HG03469 (cell line): Measurements from ENCODE around the gene GSE1.

Source experiments
- ATAC-seq: cut with Tn5 transposase; IDR thresholded peaks from one replicate; pipeline ENCODE4 v1.9.1; 2021; ENCODE audit warnings: mild to moderate bottlenecking, moderate library complexity, moderate number of reproducible peaks; ENCODE audit not compliant: unreplicated experiment

GSE1 gene

DNA sequence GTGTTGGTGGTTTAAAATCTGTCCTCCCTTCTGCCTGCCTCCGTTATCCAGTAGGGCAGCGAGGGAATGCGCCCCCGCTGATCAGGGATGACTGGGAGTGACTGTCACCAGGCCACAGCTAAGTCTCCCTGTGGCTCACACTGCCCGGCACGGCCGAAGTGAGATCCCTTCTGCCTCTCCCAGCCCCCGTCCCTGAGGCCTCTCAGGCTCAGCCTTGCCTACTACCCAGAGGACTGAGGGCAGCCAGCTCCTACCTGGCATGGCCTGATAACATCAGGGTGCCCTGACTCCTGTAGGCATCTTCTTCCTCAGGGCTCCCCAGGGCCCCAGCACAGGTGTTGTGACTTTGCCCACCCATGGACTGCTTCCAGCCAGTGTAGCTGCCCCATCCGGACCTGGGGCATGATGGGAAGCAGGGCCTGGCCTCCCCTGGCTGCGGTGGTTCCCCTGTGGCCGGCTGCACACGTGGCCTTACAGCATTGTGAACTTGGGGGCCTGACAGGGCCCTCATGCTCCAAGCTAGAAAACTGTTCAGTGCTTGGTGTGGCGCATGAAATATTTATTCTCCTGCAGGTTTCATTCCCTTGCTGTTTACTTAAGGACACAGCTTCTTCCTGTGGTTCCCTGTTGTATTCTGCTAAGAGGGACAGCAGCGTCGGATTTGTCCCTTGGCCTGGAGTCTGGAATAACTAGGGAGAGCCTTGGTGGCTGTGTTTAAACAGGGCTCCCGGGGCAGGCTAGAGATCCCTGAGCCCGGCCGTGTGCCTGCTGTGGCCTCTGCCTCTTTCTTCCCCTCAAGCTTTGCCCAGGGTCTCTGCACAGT lies 45.6 kb downstream of the GSE1 start:
- ATAC-seq = no peak

- ATAC-seq = no peak
Observed at GRCh38 chr16:85659336-85659735, 46.2 kb downstream of the GSE1 start.

GRCh38 chr16:85659805-85660511 lies 46.8 kb downstream of the GSE1 start:
- no peak for ATAC-seq

DNA sequence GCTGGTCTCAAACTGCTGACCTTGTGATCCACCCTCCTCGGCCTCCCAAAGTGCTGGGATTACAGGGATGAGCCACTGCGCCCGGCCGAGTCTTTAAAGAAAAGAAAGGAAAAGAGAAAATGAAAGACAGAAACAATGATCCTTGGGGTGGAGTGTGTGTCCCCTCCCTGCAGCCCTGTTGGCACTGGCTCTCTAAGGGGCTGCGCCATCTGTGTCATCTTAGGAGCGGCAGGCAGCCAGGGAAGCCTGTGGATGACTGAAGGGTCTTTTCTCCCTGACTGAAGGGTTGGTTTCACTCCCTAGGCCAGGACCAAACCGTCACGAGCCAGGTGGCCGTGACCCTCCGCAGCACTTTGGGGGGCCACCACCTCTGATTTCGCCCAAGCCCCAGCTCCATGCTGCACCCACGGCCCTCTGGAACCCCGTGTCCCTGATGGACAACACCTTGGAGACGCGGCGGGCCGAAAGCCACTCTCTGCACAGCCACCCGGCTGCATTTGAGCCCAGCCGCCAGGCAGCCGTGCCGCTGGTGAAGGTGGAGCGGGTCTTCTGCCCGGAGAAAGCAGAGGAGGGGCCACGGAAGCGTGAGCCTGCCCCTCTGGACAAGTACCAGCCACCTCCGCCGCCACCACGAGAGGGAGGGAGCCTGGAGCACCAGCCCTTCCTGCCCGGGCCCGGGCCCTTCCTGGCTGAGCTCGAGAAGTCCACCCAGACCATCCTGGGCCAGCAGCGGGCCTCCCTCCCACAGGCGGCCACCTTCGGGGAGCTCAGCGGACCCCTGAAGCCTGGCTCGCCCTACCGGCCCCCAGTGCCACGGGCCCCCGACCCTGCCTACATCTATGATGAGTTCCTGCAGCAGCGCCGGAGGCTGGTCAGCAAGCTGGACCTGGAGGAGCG lies 48.0 kb downstream of the GSE1 start:
- ATAC-seq = no peak

DNA sequence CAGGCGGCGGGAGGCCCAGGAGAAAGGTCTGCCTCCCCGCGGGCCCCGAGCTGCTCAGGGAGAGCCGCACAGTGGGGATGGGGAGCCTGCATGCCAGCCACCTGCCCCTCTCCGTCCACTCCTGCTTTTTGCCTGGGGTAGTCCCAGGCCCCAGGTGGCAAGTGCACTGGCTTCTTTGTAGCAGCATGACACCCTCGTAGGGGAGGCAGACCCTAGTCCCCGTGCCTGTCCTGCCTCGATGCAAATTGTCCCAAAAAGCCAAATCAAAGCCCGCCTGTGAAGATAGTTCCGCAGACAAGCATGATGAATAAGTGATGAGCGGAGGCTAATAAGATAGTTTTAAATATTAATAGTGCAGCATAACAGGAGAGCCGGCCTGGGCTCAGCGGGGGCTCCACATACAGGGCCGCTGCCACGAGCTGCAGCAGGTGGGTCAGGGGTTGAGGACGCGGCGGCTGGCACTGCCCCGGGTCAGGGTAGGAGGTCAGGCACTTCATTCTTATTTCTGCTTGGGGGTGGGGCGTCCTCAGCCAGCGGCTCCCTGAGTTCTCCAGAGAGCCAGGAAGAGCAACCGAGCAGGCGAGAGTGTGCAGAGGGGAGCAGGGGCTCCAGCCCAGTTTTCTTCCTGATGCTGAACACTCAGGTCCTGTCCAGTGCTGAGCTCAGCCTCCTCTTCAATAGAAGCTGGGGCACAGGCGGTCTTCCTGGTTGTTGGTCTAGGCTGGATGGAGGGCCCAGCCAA lies 48.8 kb downstream of the GSE1 start:
- no peak for ATAC-seq

DNA sequence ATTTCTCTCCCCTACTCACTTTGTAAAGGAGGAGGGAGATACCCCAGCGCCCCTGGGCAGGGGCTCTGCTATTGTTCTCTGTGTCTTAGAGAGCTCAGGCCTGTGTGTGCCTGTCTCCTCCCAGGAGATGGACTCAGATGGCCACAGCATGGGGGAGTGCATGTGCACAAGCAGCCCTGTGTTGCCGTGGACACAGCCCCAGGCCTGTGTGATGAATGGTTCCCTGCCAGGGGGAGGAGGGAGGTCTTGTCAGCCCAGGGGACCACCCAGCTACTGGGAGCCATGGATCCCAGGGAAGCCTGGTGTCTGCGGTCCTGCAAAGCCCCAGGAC lies 49.3 kb downstream of the GSE1 start:
- no peak for ATAC-seq

DNA sequence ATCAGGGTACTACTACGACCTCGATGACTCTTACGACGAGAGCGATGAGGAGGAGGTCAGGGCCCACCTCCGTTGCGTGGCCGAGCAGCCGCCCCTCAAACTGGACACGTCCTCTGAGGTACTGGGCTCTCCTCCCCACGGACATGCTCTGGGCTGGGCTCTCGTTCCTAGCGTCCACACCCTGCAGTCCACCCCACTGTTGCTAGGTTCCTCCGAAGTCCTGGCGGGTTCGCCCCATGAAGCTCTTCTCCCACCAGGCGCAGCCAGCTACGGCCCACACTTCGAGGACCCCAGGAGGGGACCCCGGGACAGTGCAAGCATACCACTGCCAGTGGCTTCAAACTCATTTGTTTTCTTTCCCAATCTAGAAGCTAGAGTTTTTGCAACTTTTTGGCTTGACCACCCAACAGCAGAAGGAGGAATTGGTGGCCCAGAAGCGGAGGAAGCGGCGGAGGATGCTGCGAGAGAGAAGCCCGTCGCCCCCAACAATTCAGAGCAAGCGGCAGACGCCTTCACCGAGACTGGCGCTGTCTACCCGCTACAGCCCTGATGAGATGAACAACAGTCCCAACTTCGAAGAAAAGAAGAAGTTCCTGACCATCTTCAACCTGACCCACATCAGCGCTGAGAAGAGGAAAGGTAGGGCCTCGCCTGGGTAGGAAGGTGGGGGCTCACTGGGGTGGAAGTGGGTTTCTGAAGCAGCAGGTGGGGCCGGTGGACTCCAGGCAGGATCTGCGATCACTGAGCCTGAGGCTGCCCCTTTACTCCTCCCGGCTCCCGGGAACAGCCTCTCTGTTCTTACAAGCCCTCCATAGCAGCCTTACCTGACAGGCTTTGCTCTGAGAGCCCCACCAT lies 50.1 kb downstream of the GSE1 start:
- no peak for ATAC-seq

GRCh38 chr16:85663891-85664321 lies 50.8 kb downstream of the GSE1 start:
- no peak for ATAC-seq

GRCh38 chr16:85664580-85665372 lies 51.7 kb downstream of the GSE1 start:
- no peak for ATAC-seq

DNA sequence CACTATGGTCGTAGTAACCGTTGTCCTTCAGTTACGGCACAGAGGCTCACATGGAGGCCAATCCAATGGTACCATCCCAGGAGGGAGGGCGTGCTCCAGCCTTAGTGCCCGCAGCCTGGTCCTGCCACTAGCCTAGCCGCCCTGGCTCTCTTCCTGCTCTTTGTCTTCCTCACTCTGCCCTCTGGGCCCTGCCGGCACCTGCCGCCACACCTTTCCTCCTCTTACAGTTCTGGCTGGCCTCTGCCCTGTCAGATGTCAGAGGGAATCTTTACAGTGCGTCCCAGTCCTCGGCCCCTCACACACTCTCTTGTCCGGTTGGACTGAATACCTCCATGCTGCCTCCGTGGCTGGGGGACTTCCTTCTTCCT lies 52.2 kb downstream of the GSE1 start:
- ATAC-seq = no peak

DNA sequence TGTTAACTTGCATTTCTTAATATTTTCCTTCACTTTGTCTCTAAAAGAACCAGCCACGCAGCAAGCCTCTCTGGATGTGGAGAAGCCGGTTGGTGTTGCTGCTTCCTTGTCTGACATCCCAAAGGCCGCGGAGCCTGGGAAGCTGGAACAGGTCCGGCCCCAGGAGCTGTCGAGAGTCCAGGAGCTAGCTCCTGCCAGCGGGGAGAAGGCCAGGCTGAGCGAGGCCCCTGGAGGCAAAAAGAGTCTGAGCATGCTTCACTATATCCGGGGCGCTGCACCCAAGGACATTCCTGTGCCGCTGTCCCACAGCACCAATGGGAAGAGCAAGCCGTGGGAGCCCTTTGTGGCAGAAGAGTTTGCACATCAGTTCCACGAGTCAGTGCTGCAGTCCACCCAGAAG lies 52.8 kb downstream of the GSE1 start:
- ATAC-seq = no peak

GRCh38 chr16:85667261-85667660 lies 54.1 kb downstream of the GSE1 start:
- no peak for ATAC-seq

- ATAC-seq = no peak
Observed at GRCh38 chr16:85667841-85668413, 54.8 kb downstream of the GSE1 start.

DNA sequence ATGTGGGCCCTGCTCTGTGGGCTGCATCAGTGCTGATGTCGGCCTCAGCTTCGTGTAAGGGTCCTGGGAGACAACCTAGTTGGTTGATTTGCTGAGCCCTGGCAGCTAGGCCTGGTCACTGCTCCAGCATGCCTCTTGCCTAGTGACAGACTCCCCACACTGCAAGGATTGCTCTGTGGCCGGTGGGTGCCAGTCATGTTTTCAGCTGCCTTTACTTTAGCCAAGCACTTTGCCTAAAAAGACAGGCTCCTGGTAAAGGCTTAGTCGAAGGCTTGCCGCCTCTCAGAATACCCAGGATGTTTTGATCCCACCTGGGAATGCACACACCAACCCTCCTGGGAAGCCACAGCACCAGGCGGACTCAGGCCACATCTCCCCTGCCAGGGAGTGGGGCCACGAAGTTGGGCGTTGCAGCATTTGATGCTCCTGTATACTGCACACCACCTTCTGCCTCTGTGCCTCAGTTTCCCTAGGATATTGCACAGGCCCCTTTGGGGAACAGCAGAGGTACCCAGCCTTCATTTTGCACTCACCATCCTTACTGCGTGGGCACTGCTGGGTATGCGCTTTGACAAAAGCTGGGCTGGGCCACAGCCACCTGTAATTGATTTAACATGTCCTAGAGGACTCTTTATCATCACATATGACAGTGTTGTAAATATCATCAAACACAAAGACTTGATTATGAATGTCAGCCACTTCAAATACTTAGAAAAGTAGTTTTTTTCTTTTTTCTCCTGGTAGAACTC lies 55.7 kb downstream of the GSE1 start:
- ATAC-seq = no peak

- ATAC-seq = no peak
Observed at GRCh38 chr16:85670840-85671239, 57.7 kb downstream of the GSE1 start.

- no peak for ATAC-seq
Observed at GRCh38 chr16:85673529-85674417, 60.7 kb downstream of the GSE1 start.

- ATAC-seq = no peak
Observed at GRCh38 chr16:85674418-85674755, 61.3 kb downstream of the GSE1 start.
